ENCODE results near the gene SLC25A44.
A peak's percentile ranks its signal among the peaks of the same experiment; 100 is the strongest.

SLC25A44 gene

DNA sequence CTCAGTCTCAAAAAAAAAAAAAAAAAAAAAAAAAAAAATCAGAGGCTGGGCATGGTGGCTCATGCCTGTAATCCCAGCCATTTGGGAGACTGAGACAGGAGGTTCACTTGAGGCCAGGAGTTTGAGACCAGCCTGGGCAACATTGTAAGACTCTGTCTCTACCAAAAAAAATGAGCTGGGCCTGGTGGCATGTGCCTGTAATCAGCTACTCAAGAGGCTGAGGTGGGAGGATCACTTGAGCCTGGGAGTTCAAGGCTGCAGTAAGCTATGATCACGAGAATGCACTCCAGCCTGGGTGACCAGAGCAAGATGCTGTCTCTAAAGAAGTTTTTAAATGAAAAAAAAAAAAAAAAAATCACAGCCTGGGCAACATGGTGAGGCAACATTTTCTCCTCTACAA is 30.2 kb upstream of the SLC25A44 start:
- DNase-seq (ENCODE audit: low read depth in 2 of 2), result no peak
- TF ChIP-seq, protein P1, sequence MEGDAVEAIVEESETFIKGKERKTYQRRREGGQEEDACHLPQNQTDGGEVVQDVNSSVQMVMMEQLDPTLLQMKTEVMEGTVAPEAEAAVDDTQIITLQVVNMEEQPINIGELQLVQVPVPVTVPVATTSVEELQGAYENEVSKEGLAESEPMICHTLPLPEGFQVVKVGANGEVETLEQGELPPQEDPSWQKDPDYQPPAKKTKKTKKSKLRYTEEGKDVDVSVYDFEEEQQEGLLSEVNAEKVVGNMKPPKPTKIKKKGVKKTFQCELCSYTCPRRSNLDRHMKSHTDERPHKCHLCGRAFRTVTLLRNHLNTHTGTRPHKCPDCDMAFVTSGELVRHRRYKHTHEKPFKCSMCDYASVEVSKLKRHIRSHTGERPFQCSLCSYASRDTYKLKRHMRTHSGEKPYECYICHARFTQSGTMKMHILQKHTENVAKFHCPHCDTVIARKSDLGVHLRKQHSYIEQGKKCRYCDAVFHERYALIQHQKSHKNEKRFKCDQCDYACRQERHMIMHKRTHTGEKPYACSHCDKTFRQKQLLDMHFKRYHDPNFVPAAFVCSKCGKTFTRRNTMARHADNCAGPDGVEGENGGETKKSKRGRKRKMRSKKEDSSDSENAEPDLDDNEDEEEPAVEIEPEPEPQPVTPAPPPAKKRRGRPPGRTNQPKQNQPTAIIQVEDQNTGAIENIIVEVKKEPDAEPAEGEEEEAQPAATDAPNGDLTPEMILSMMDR (IDR thresholded peaks at IDR 0.05; ENCODE audit: low read depth, low read length), result no peak
- H3K4me3 ChIP-seq (replicated peaks in 1 of 2; ENCODE audit: low read depth in 2 of 2, low read length in 2 of 2), result no peak overlapping the region

DNA sequence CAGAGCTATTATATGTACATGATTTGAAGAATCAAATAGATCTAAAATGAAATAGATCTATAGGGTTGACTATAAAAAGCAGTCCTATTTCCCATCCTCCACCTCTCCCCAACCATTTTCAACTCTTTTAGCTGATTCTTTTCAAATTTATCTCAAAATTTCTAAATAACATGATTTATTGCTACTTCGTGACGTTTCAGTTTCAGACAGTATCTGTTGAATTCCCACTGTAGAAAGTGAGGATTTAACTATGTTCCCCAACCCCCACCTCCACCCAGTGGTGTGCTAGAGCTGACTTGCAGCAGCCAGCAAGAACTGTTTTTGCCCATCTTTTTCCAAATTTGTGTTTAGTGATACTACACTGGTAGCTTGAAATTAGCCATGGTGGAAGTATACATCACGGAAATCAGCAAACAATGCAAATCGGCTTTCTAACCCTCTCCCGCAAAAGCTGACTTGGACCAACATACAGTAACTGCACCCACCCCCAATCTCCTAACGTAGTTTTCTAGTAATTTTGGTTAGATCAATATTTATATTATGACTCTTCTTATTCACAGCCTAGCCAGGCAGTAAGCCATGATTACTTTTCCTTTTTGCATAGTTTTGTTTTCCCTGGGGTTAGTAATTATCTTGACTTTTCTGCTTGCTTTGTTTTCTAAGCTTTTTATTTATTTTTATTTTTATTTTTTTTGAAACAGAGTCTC is 29.6 kb upstream of the SLC25A44 start:
- DNase-seq (ENCODE audit: low read depth in 2 of 2), result peak in 1 of 2 donors; percentile 27
- H3K4me3 ChIP-seq (replicated peaks in 1 of 2; ENCODE audit: low read depth in 2 of 2, low read length in 2 of 2), result no peak overlapping the region
- TF ChIP-seq, protein P1 (IDR thresholded peaks at IDR 0.05; ENCODE audit: low read depth, low read length), result no peak

GRCh38 chr1:156165083-156165482 is 28.8 kb upstream of the SLC25A44 start:
- peak in 1 of 2 donors; percentile 50 for DNase-seq (ENCODE audit: low read depth in 2 of 2)
- TF ChIP-seq, protein P1 (IDR thresholded peaks at IDR 0.05; ENCODE audit: low read depth, low read length), result no peak
- H3K4me3 ChIP-seq (replicated peaks in 1 of 2; ENCODE audit: low read depth in 2 of 2, low read length in 2 of 2), result no peak overlapping the region

GRCh38 chr1:156167536-156167935 is 26.4 kb upstream of the SLC25A44 start:
- DNase-seq (ENCODE audit: low read depth in 2 of 2), result peak; percentile 77 to 84
- TF ChIP-seq, protein P1 (IDR thresholded peaks at IDR 0.05; ENCODE audit: low read depth, low read length), result no peak
- no peak overlapping the region for H3K4me3 ChIP-seq (replicated peaks in 1 of 2; ENCODE audit: low read depth in 2 of 2, low read length in 2 of 2)

GRCh38 chr1:156172696-156173470 is 21.0 kb upstream of the SLC25A44 start:
- TF ChIP-seq, protein P1 (IDR thresholded peaks at IDR 0.05; ENCODE audit: low read depth, low read length), result no peak
- no peak overlapping the region for H3K4me3 ChIP-seq (replicated peaks in 1 of 2; ENCODE audit: low read depth in 2 of 2, low read length in 2 of 2)
- DNase-seq (ENCODE audit: low read depth in 2 of 2), result no peak

- no peak overlapping the region for H3K4me3 ChIP-seq (replicated peaks in 1 of 2; ENCODE audit: low read depth in 2 of 2, low read length in 2 of 2)
- TF ChIP-seq, protein P1 (IDR thresholded peaks at IDR 0.05; ENCODE audit: low read depth, low read length), result no peak
Observed at GRCh38 chr1:156176610-156177210, 17.2 kb upstream of the SLC25A44 start.

More at GRCh38 chr1:156176610-156177210, 17.2 kb upstream of the SLC25A44 start:
- DNase-seq (ENCODE audit: low read depth in 2 of 2), result no peak

Measured in cardiac fibroblast (primary cell).